ENCODE data around the gene CCDC9B.

DNA sequence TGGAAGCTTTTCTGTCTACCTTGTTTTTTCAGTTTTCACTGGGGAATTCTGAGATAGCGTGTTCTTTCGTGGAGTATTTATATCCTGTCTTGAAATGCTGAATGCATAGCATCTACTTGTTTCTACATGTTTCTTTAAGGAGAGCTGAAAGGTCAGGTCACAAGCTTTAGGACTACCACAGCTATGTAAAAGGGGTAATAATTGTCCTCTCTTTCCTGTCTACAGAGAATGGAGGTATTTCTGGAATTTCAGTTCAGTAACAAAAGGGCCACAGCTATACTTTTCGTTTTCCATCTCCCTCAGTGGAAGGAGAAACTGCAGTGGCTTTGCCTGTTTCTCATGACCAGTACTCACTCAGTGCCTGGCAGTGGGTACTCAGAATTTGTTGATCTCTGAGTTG lies 12.6 kb downstream of the CCDC9B start:
- TF ChIP-seq CTCF (IDR thresholded peaks at IDR 0.05; ENCODE audit: low read depth, low read length, poor library complexity, severe bottlenecking) (no peak), EZH2phosphoT487 (IDR thresholded peaks at IDR 0.05; ENCODE audit: borderline replicate concordance, low read length) (no peak)
